ENCODE results near the gene FEZ2. TPM values are rescaled to one million over a fixed set of nuclear protein-coding genes. Genes with fewer than 3 reads are reported as not detected.
A peak's percentile ranks its signal among the peaks of the same experiment; 100 is the strongest.

The FEZ2 gene
- total and polyA plus RNA-seq, 2 of the 13 experiments (the other 11 are each of a cell fraction or from before 2014, with no cell fraction given) = 42.5 to 59.1 TPM

- TF ChIP-seq BRF2 (CRISPR knock-in tag; IDR thresholded peaks at IDR 0.05) = no peak
Measured at GRCh38 chr2:36509075-36509474, 88.9 kb downstream of the FEZ2 start (continued).

DNA sequence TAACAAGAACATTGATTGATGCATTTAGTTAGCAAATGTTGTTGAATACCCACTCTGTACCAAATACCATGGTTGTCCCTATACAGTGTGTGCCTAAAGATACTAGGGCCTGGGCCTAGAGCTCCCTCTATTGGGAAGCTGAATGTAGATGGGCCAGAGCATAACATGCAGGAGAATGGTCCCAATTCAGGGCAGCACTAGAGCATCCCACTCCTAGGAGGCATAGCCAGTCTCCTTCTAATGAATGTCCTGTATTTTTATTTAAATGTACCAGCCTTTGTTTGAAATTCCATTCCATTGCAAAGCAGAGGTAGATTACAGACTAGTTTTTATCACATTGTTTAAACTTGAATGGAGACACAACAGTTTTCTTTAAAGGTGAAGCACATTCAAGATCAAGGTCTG, 90.6 kb downstream of the FEZ2 start:
- H3K9ac ChIP-seq (ENCODE audit: insufficient read depth, low read depth, low read length) = no peak overlapping the region
- H3K4me1 ChIP-seq (ENCODE audit: insufficient read depth, low read length) = peaks cover 41% of the 10 kb centered on the region
- H3K4me2 ChIP-seq (ENCODE audit: low read depth, low read length) = no peak overlapping the region
- 0 out of 2 replicates have a peak, but pooled peaks cover 3% of the 10 kb centered on the region for H4K20me1 ChIP-seq (ENCODE audit: insufficient read depth, low read length)
- H3K9me3 ChIP-seq (ENCODE audit: low read length) = no peaks in the 10 kb centered on the region
- peaks cover 25 to 70% of the 10 kb centered on the region in 2 experiments for H3K36me3 ChIP-seq (replicated peaks in 1 of 2; ENCODE audit: control insufficient read depth in 1 of 2, insufficient read depth in 2 of 2, low read length in 2 of 2)
- ATAC-seq = peak; percentile 92
- H3K27ac ChIP-seq (ENCODE audit: extremely low read length, insufficient read depth, low read length) = no peak overlapping the region
- no peak overlapping the region for H2AFZ ChIP-seq (ENCODE audit: low read length)
- no peaks in the 10 kb centered on the region for H3K79me2 ChIP-seq (ENCODE audit: insufficient read depth, low read length)
- ChIA-PET POLR2A (interaction anchor here (1.3 to 2.4 kb wide), 2 partner anchors 152 to 155 kb away, joined by 6 to 11 read pairs; partner anchors contain the start of gene CRIM1), CTCF (ENCODE audit: low intra/inter-chr PET ratio, low total read pairs) (interaction anchor here (0.7 to 2.3 kb wide), 3 partner anchors 150 to 189 kb away, joined by 3 to 21 read pairs (median 4); no protein-coding TSS in a partner anchor)
- FAIRE-seq = peak; percentile 63
- intact Hi-C loops (cut with micrococcal nuclease; ENCODE audit: unreplicated experiment) (loop anchor here (1.0 to 10.0 kb wide), 5 partner anchors 48 to 637 kb away; no protein-coding TSS in a partner anchor), in situ Hi-C loops (cut with HindIII; ENCODE audit: extremely low pct_ligation_motif_present, low pct_unique_long_range_greater_than_20kb) (no loop called here)
- BruUV-seq (replicated peaks) = no TSS peak
- H3K27me3 ChIP-seq (ENCODE audit: control insufficient read depth in 1 of 2, insufficient read depth in 2 of 2, low read length in 2 of 2) = no peaks in the 10 kb centered on the region
- H3K4me3 ChIP-seq (replicated peaks in 1 of 3; ENCODE audit: insufficient read depth in 1 of 3, low read depth in 2 of 3, low read length in 3 of 3) = no peak overlapping the region
- DNase-seq (ENCODE audit: low spot score) = peak; percentile 79
- 0 out of 2 replicates have a peak, but pooled peaks have one; percentile 55 for TF ChIP-seq HOMEZ (CRISPR knock-in tag; IDR thresholded peaks at IDR 0.05; ENCODE audit: low read depth)
- no peak for TF ChIP-seq E2F5 (CRISPR knock-in tag; conservative IDR thresholded peaks at IDR 0.05)
- no peak for TF ChIP-seq ZNF747 (CRISPR knock-in tag; IDR thresholded peaks at IDR 0.05; ENCODE audit: borderline replicate concordance)
- TF ChIP-seq IRF2 (CRISPR knock-in tag; IDR thresholded peaks at IDR 0.05) = peak; percentile 47; the same call in 1 of the 2 replicates
- TF ChIP-seq HINFP (CRISPR knock-in tag; IDR thresholded peaks at IDR 0.05; ENCODE audit: low read depth) = no peak
- TF ChIP-seq RFXANK (CRISPR knock-in tag; IDR thresholded peaks at IDR 0.05) = 0 out of 2 replicates have a peak, but pooled peaks have one; percentile 40
- TF ChIP-seq, protein P1, sequence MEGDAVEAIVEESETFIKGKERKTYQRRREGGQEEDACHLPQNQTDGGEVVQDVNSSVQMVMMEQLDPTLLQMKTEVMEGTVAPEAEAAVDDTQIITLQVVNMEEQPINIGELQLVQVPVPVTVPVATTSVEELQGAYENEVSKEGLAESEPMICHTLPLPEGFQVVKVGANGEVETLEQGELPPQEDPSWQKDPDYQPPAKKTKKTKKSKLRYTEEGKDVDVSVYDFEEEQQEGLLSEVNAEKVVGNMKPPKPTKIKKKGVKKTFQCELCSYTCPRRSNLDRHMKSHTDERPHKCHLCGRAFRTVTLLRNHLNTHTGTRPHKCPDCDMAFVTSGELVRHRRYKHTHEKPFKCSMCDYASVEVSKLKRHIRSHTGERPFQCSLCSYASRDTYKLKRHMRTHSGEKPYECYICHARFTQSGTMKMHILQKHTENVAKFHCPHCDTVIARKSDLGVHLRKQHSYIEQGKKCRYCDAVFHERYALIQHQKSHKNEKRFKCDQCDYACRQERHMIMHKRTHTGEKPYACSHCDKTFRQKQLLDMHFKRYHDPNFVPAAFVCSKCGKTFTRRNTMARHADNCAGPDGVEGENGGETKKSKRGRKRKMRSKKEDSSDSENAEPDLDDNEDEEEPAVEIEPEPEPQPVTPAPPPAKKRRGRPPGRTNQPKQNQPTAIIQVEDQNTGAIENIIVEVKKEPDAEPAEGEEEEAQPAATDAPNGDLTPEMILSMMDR (CRISPR knock-in tag; IDR thresholded peaks at IDR 0.05) = peak; percentile 91
- TF ChIP-seq GATAD1 (CRISPR knock-in tag; IDR thresholded peaks at IDR 0.05) = peak; percentile 35; the same call in 1 of the 2 replicates
- 0 out of 2 replicates have a peak, but pooled peaks have one; percentile 62 for TF ChIP-seq TSC22D2 (CRISPR knock-in tag; IDR thresholded peaks at IDR 0.05; ENCODE audit: borderline replicate concordance)
- TF ChIP-seq KDM3A (CRISPR knock-in tag; IDR thresholded peaks at IDR 0.05; ENCODE audit: low read depth) = peak; percentile 62; the same call in 1 of the 2 replicates
- no peak for TF ChIP-seq ZNF570 (CRISPR knock-in tag; IDR thresholded peaks at IDR 0.05; ENCODE audit: borderline replicate concordance)
- TF ChIP-seq, protein P2, sequence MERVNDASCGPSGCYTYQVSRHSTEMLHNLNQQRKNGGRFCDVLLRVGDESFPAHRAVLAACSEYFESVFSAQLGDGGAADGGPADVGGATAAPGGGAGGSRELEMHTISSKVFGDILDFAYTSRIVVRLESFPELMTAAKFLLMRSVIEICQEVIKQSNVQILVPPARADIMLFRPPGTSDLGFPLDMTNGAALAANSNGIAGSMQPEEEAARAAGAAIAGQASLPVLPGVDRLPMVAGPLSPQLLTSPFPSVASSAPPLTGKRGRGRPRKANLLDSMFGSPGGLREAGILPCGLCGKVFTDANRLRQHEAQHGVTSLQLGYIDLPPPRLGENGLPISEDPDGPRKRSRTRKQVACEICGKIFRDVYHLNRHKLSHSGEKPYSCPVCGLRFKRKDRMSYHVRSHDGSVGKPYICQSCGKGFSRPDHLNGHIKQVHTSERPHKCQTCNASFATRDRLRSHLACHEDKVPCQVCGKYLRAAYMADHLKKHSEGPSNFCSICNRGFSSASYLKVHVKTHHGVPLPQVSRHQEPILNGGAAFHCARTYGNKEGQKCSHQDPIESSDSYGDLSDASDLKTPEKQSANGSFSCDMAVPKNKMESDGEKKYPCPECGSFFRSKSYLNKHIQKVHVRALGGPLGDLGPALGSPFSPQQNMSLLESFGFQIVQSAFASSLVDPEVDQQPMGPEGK (CRISPR knock-in tag; IDR thresholded peaks at IDR 0.05) = 0 out of 2 replicates have a peak, but pooled peaks have one; percentile 31
